GM12878 (cell line): ENCODE measurements around the gene SUFU. TPM values are rescaled to one million over a fixed set of nuclear protein-coding genes. Genes with fewer than 3 reads are reported as not detected.

Source experiments
- ATAC-seq: fragments of 200-7000 bp; cut with Tn5 transposase; 3 replicates; pipeline ENCODE4 v1.9.1; 2020; ENCODE audit warnings: mild to moderate bottlenecking, moderate library complexity
- BruUV-seq: library from RNA; stranded (reverse); fragments of 400-500 nt; replicated peaks from 2 replicates; lab custom pipeline; 2021; lab: Mats Ljungman, UMichigan
- CTCF ChIA-PET: fragments of 300-600 bp; sonication (Branson Sonifier 250); formaldehyde crosslinking; extraction: SDS; loops from one replicate; lab custom pipeline; 2021; ENCODE audit warnings: inconsistent platforms; lab: Yijun Ruan, JAX
- POLR2A ChIA-PET: fragments of 350-600 bp; formaldehyde crosslinking; extraction: SDS; loops from one replicate; lab custom pipeline; 2021; ENCODE audit warnings: inconsistent platforms; lab: Charles Lee
- RAD21 ChIA-PET: fragments of 300-600 bp; sonication (Branson Sonifier 250); formaldehyde crosslinking; loops from one replicate; lab custom pipeline; 2023; ENCODE audit warnings: antibody characterized with exemption; ENCODE audit not compliant: unreplicated experiment; lab: Charles Lee
- SMC1A ChIA-PET: fragments of 300-600 bp; sonication (Branson Sonifier 250); formaldehyde crosslinking; loops from one replicate; lab custom pipeline; 2023; ENCODE audit not compliant: unreplicated experiment, uncharacterized antibody; lab: Charles Lee
- DNase-seq: peaks from one replicate; pipeline ENCODE4 v3.0.0-alpha.2; 2011; ENCODE audit warnings: low read depth, low spot score
- FAIRE-seq: peaks from 3 replicates; lab custom pipeline; 2011; peaks lifted over from hg19 to GRCh38; lab: Jason Lieb, UNC
- H2AFZ ChIP-seq: 2 replicates; pipeline ENCODE4 v1.6.0; 2011; ENCODE audit warnings: low read depth, low read length, control low read depth; ENCODE audit not compliant: control insufficient read depth
- H3K27ac ChIP-seq: 2 replicates; pipeline ENCODE4 v1.5.1; 2011; ENCODE audit warnings: control low read depth; ENCODE audit not compliant: control insufficient read depth, insufficient read depth
- H3K27me3 ChIP-seq, 2 experiments: replicated peaks in 1 of 2; 2 replicates each; pipeline versions ENCODE4 v1.6.0 to v1.6.1; 2011; ENCODE audit warnings: low read length in 1 of 2; ENCODE audit not compliant: control insufficient read depth in 2 of 2, insufficient read depth in 2 of 2
- H3K36me3 ChIP-seq, 2 experiments: 2 replicates each; pipeline ENCODE4 v1.5.1; 2011; ENCODE audit warnings: low read length in 1 of 2; ENCODE audit not compliant: control insufficient read depth in 2 of 2, insufficient read depth in 2 of 2
- H3K4me1 ChIP-seq: 2 replicates; pipeline ENCODE4 v1.6.1; 2011; ENCODE audit warnings: mild to moderate bottlenecking, low read length, moderate library complexity, mixed read lengths; ENCODE audit not compliant: control insufficient read depth, insufficient read depth
- H3K4me2 ChIP-seq: 2 replicates; pipeline ENCODE4 v1.6.0; 2011; ENCODE audit warnings: control low read depth; ENCODE audit not compliant: control insufficient read depth, insufficient read depth
- H3K4me3 ChIP-seq: fragments of 200-600 bp; sonication (generic); 2 replicates; pipeline ENCODE4 v1.5.1; 2016
- H3K79me2 ChIP-seq: 2 replicates; pipeline ENCODE4 v1.6.0; 2011; ENCODE audit warnings: low read length; ENCODE audit not compliant: control insufficient read depth, insufficient read depth
- H3K9ac ChIP-seq: 2 replicates; pipeline ENCODE4 v1.8.0; 2011; ENCODE audit warnings: low read length, control low read depth, mixed read lengths; ENCODE audit not compliant: control insufficient read depth, insufficient read depth
- H3K9me3 ChIP-seq: replicated peaks from 3 replicates; pipeline ENCODE4 v1.5.1; 2011; ENCODE audit warnings: mild to moderate bottlenecking, low read length; ENCODE audit not compliant: control insufficient read depth, insufficient read depth
- H4K20me1 ChIP-seq: 2 replicates; pipeline ENCODE4 v1.6.0; 2011; ENCODE audit not compliant: control insufficient read depth, insufficient read depth
- ATF7 ChIP-seq: fragments of 450-650 bp; IDR thresholded peaks from 2 replicates; pipeline ENCODE4 v1.6.1; 2016; ENCODE audit warnings: low read depth, mild to moderate bottlenecking
- BCLAF1 ChIP-seq: fragments of 450-650 bp; IDR thresholded peaks from 2 replicates; pipeline ENCODE4 v1.6.1; 2017; ENCODE audit warnings: antibody characterized with exemption, mild to moderate bottlenecking, moderate library complexity
- CUX1 ChIP-seq: IDR thresholded peaks from 2 replicates; pipeline ENCODE4 v1.6.1; 2012; ENCODE audit warnings: improper control_type of control experiment, low read depth, low read length; ENCODE audit not compliant: insufficient replicate concordance
- E2F4 ChIP-seq: IDR thresholded peaks from 2 replicates; pipeline ENCODE4 v1.6.1; 2012; ENCODE audit warnings: low read depth, low read length, improper control_type of control experiment
- NBN ChIP-seq: fragments of 450-650 bp; IDR thresholded peaks from 2 replicates; pipeline ENCODE4 v1.6.1; 2016
- POLR2AphosphoS5 ChIP-seq: IDR thresholded peaks from 2 replicates; pipeline ENCODE4 v1.6.1; 2011; ENCODE audit warnings: mild to moderate bottlenecking, low read length, inconsistent platforms
- SKIL ChIP-seq: fragments of 450-650 bp; IDR thresholded peaks from 2 replicates; pipeline ENCODE4 v1.6.1; 2017; ENCODE audit warnings: mild to moderate bottlenecking, low read depth, inconsistent platforms; ENCODE audit not compliant: poor library complexity, severe bottlenecking
- YY1 ChIP-seq: IDR thresholded peaks from 2 replicates; pipeline ENCODE4 v1.6.1; 2011; ENCODE audit warnings: low read depth, mild to moderate bottlenecking, low read length
- WGBS: methylation state at CpG from one replicate; pipeline ENCODE4 v1.1.6; 2016; ENCODE audit warnings: low lambda C conversion rate; ENCODE audit not compliant: insufficient replicate concordance, insufficient coverage; ENCODE audit errors: missing lambda C conversion rate; 5-methylcytosine and 5-hydroxymethylcytosine counted together
- in situ Hi-C: fragments of 300-500 bp; cut with MboI; formaldehyde crosslinking; loops from 9 replicates; pipeline ENCODE4 v1.14.3; 2018; ENCODE audit warnings: mixed read lengths
- intact Hi-C: fragments of 100-400 bp; cut with micrococcal nuclease; formaldehyde crosslinking; loops from one replicate; pipeline ENCODE4 v1.14.2; 2022; ENCODE audit not compliant: unreplicated experiment
- polyA plus RNA-seq, 11 experiments: library from polyadenylated mRNA; depleted of rRNA in 4 of 11; unstranded in 6 of 11; stranded (reverse) in 5 of 11; fragments of >200 nt; fragmentation: Nextera tagmentation in 4 of 11; fragmentation: Illumina TruSeq in 1 of 11; extraction: Ambion mirVana in 4 of 11; extraction: Trizol in 1 of 11; gene quantifications; 1 replicate in 1 of 11; 2 replicates in 10 of 11; pipeline versions ENCODE4 v1.2.1 to v1.2.3, GENCODE V29; 2011 to 2016; ENCODE audit warnings: inconsistent platforms in 2 of 11, missing spikeins in 2 of 11, low read depth in 1 of 11
- total RNA-seq, 4 experiments: library from RNA; depleted of rRNA in 3 of 4; stranded (reverse); fragments of >200 nt in 3 of 4; fragmentation: Illumina TruSeq in 1 of 4; extraction: Trizol in 1 of 4; gene quantifications; 2 replicates each; pipeline versions ENCODE4 v1.2.1 to v1.2.3, GENCODE V29; 2013 to 2021

The SUFU gene
- total and polyA plus RNA-seq, 10 of the 15 experiments (the other 5 are each of a cell fraction or from before 2014, with no cell fraction given), result 0.68 to 7.7 (median 2.4) TPM

GRCh38 chr10:102615361-102615760, 111.6 kb downstream of the SUFU start (continued):
- no peak for TF ChIP-seq E2F4

DNA sequence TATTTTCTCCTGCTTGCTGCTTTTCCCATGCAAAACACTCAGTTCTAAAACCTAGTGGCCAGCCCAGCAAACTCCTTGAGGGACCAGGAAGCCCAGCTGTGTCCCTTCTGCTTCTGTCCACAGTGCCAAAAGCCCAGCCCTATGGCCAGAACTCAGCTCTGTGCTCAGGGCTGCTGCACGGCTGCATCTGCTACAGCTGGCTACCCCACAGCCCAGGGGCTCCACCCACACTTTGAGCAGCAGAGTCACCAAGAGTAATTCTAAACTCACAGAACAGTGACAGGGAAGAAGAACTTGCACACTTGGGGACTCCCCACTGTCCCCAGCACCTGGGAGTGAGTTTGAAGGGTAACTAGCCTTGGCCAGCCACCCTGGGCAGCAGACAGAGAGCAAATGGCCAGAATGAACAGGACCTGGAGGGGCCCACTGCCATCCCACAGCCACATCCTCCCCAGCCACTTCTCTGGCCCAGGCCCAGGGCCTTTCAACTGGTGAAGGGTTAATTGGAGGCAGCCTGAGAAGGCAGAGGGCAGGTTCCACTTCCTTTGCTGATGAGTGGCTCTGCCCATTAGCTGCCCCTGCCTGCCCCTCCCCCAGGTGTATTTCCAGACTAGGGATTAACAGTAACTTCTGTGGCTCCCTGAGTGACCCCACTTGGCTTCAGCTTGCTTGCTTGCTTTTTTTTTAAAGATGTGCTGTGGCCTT, 112.4 kb downstream of the SUFU start:
- in situ Hi-C loops, result no loop called here
- TF ChIP-seq POLR2AphosphoS5 (no peak), YY1 (no peak), SKIL (no peak), ATF7 (0 out of 2 replicates have a peak, but pooled peaks have one; percentile 12), NBN (0 out of 2 replicates have a peak, but pooled peaks have one; percentile 21), BCLAF1 (no peak), CUX1 (no peak)

More for the DNA sequence above, 112.4 kb downstream of the SUFU start:
- POLR2A ChIA-PET, result interaction anchor here (0.6 to 1.5 kb wide), 3 partner anchors 8 to 97 kb away, joined by 3 to 4 read pairs (median 3); no protein-coding TSS in a partner anchor
- ATAC-seq (peak; percentile 86), FAIRE-seq (no peak), DNase-seq (no peak)
- H4K20me1 ChIP-seq, result 0 out of 2 replicates have a peak, but pooled peaks cover 2% of the 10 kb centered on the region
- no peak overlapping the region for H3K9ac ChIP-seq
- no peak overlapping the region for H3K27ac ChIP-seq
- no TSS peak for BruUV-seq
- intact Hi-C loops, result no loop called here
- no peak overlapping the region for H3K4me3 ChIP-seq
- SMC1A ChIA-PET, result interaction anchor here (0.9 to 1.3 kb wide), 3 partner anchors 8 to 62 kb away, joined by 3 to 4 read pairs (median 4); no protein-coding TSS in a partner anchor
- H3K36me3 ChIP-seq, result peaks cover 2 to 5% of the 10 kb centered on the region in 2 experiments; a peak in 3 of 4 replicates
- no peak overlapping the region for H3K4me2 ChIP-seq
- H3K79me2 ChIP-seq, result no peaks in the 10 kb centered on the region
- no peak overlapping the region for H2AFZ ChIP-seq
- 5% methylated on average over 1 of the region's 1 CpG for WGBS
- CTCF ChIA-PET, result interaction anchor here (0.9 to 3.1 kb wide), 6 partner anchors 14 to 111 kb away, joined by 3 to 15 read pairs (median 3); no protein-coding TSS in a partner anchor
- no peaks in the 10 kb centered on the region for H3K27me3 ChIP-seq
- no peaks in the 10 kb centered on the region for H3K9me3 ChIP-seq
- RAD21 ChIA-PET, result interaction anchor here (1.2 to 1.4 kb wide), 3 partner anchors 16 to 54 kb away, joined by 3 read pairs; no protein-coding TSS in a partner anchor
- H3K4me1 ChIP-seq, result 0 out of 2 replicates have a peak, but pooled peaks cover 3% of the 10 kb centered on the region
